ENCODE results near the gene CCDC18.
"Not testable (repeated sequence)": the region's sequence is repeated elsewhere in the genome, so short reads cannot be mapped to it uniquely, and the experiment has no call there.

DNA sequence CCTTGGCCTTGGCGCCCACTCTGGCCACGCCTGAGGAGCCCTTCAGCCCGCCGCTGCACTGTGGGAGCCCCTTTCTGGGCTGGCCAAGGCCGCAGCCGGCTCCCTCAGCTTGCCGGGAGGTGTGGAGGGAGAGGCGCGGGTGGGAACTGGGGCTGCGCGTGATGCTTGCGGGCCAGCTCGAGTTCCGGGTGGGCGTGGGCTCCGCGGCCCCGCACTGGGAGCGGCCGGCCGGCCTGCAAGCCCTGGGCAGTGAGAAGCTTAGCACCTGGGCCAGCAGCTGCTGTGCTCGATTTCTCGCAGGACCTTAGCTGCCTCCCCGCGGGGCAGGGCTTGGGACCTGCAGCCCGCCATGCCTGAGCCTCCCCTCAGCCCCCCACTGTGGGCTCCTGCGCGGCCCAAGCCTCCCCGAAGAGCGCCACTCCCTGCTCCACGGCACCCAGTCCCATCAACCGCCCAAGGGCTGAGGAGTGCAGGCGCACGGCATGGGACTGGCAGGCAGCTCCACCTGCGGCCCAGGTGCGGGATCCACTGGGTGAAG lies 10.3 kb upstream of the CCDC18 start:
- not testable (repeated sequence) for TF ChIP-seq POLR2A (IDR thresholded peaks at IDR 0.05)
- TF ChIP-seq POLR2AphosphoS5 (IDR thresholded peaks at IDR 0.05) = peak in 2 of 3 donors; percentile 9 to 21

Data from spleen (tissue), 3 donors.